ENCODE measurements around the gene HECA. TPM values are rescaled to one million over a fixed set of nuclear protein-coding genes. Genes with fewer than 3 reads are reported as not detected.

The HECA gene
- total RNA-seq, 1 experiment from 2014 or later: 10.7 TPM

DNA sequence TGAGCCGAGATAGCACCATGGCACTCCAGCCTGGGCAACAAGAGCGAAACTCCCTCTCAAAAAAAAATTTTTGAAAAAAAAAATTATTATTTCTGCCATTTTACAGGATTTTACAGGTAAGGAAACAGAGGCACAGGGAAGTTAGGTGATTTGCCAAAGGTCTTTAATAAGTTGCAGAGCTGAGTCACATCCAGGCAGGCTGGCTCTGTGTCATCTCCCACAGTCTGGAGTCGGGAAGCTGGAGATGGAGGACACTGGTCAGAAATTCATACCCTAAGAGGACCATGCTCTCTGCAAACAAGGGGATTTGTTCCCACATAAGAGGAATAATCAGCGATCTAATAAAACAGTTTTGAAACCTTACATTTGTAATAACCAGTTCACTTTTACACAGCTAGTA lies 24.1 kb downstream of the HECA start:
- H3K4me1 ChIP-seq (ENCODE audit: control insufficient read depth in 1 of 2, insufficient read depth in 2 of 2, low read length in 2 of 2): peaks cover 11% of the 10 kb centered on the region in 2 experiments
- ChIA-PET RAD21 (ENCODE audit: low non-redundant PET in 1 of 2, low total read pairs in 2 of 2, uncharacterized antibody in 2 of 2, unreplicated experiment in 2 of 2) (no interaction called here), POLR2A (no interaction called here), CTCF (no interaction called here)
- ATAC-seq: no peak
- H2AFZ ChIP-seq (ENCODE audit: low read depth, low read length, poor library complexity, severe bottlenecking): no peak overlapping the region
- TF ChIP-seq POLR2A (IDR thresholded peaks at IDR 0.05; ENCODE audit: borderline replicate concordance, extremely low read depth, insufficient read depth, insufficient read length) (no peak), ZFX (IDR thresholded peaks at IDR 0.05) (no peak), FOSL1 (IDR thresholded peaks at IDR 0.05; ENCODE audit: low read depth) (no peak), ELF1 (IDR thresholded peaks at IDR 0.05; ENCODE audit: borderline replicate concordance, low read depth) (no peak), CEBPB (IDR thresholded peaks at IDR 0.05; ENCODE audit: low read depth) (no peak), CBX3 (IDR thresholded peaks at IDR 0.05; ENCODE audit: low read depth) (no peak), JUND (IDR thresholded peaks at IDR 0.05) (no peak), EGR1 (IDR thresholded peaks at IDR 0.05; ENCODE audit: low read depth) (no peak), TCF7L2 (IDR thresholded peaks at IDR 0.05; ENCODE audit: borderline replicate concordance, extremely low read depth, insufficient read depth, insufficient read length) (no peak), SP1 (IDR thresholded peaks at IDR 0.05; ENCODE audit: low read depth) (no peak)
- TF ChIP-seq, protein P1, sequence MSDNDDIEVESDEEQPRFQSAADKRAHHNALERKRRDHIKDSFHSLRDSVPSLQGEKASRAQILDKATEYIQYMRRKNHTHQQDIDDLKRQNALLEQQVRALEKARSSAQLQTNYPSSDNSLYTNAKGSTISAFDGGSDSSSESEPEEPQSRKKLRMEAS (IDR thresholded peaks at IDR 0.05): no peak
- TF ChIP-seq, protein P2, sequence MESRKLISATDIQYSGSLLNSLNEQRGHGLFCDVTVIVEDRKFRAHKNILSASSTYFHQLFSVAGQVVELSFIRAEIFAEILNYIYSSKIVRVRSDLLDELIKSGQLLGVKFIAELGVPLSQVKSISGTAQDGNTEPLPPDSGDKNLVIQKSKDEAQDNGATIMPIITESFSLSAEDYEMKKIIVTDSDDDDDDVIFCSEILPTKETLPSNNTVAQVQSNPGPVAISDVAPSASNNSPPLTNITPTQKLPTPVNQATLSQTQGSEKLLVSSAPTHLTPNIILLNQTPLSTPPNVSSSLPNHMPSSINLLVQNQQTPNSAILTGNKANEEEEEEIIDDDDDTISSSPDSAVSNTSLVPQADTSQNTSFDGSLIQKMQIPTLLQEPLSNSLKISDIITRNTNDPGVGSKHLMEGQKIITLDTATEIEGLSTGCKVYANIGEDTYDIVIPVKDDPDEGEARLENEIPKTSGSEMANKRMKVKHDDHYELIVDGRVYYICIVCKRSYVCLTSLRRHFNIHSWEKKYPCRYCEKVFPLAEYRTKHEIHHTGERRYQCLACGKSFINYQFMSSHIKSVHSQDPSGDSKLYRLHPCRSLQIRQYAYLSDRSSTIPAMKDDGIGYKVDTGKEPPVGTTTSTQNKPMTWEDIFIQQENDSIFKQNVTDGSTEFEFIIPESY (IDR thresholded peaks at IDR 0.05; ENCODE audit: extremely low read depth, insufficient replicate concordance, low read length): no peak
- DNase-seq (ENCODE audit: low read depth, low spot score): no peak
- no peaks in the 10 kb centered on the region for H4K20me1 ChIP-seq (ENCODE audit: insufficient read depth)
- H3K36me3 ChIP-seq (ENCODE audit: control insufficient read depth in 1 of 2, insufficient read depth in 2 of 2, low read length in 2 of 2): no peaks in the 10 kb centered on the region
- H3K9me2 ChIP-seq (ENCODE audit: insufficient read depth): no peaks in the 10 kb centered on the region
- H3K4me3 ChIP-seq (replicated peaks in 1 of 2; ENCODE audit: low read depth in 1 of 2, low read length in 2 of 2): no peak overlapping the region
- no TSS peak for BruUV-seq (replicated peaks)
- no peaks in the 10 kb centered on the region for H3K27me3 ChIP-seq (ENCODE audit: insufficient read depth, low read length)
- no peaks in the 10 kb centered on the region for H3K79me2 ChIP-seq (ENCODE audit: insufficient read depth, low read length)
- no peak overlapping the region for H3K4me2 ChIP-seq (ENCODE audit: low read length)
- no peak overlapping the region for H3K9ac ChIP-seq (ENCODE audit: low read length)
- no peak overlapping the region for H3K27ac ChIP-seq (ENCODE audit: low read depth, low read length)
- intact Hi-C loops (cut with micrococcal nuclease): no loop called here
- H3K9me3 ChIP-seq (ENCODE audit: control insufficient read depth in 1 of 2, insufficient read depth in 1 of 2, low read depth in 1 of 2, low read length in 2 of 2): no peaks in the 10 kb centered on the region

All from HCT116 (cell line).